CD8-positive, alpha-beta memory T cell (primary cell): ENCODE data around the gene VAMP8. TPM values are rescaled to one million over a fixed set of nuclear protein-coding genes. Genes with fewer than 3 reads are reported as not detected.
"Not testable (repeated sequence)": the region's sequence is repeated elsewhere in the genome, so short reads cannot be mapped to it uniquely, and the experiment has no call there.

Experiments used
- CTCF ChIA-PET: fragments of 350-600 bp; sonication (Branson Sonifier 250); formaldehyde crosslinking; loops from one replicate; lab custom pipeline; 2021; ENCODE audit warnings: antibody characterized with exemption; lab: Charles Lee
- POLR2A ChIA-PET: fragments of 350-600 bp; sonication (Branson Sonifier 250); formaldehyde crosslinking; loops from one replicate; lab custom pipeline; 2021; ENCODE audit warnings: antibody characterized with exemption; lab: Charles Lee
- DNase-seq, 5 donors: peaks; one replicate each; pipeline versions ENCODE4 v3.0.0 to v3.0.0-alpha.2; 2020 to 2022; ENCODE audit warnings: mixed read lengths in 1 of 5
- H3K27ac ChIP-seq: one replicate; pipeline ENCODE4 v1.7.0; 2013; ENCODE audit warnings: low read depth, mild to moderate bottlenecking, low read length, moderate library complexity
- H3K27me3 ChIP-seq: 2 replicates; pipeline ENCODE4 v1.7.0; 2013; ENCODE audit warnings: low read length, mild to moderate bottlenecking; ENCODE audit not compliant: insufficient read depth, poor library complexity, severe bottlenecking
- H3K36me3 ChIP-seq: 2 replicates; pipeline ENCODE4 v1.7.0; 2013; ENCODE audit warnings: mild to moderate bottlenecking, low read length, moderate library complexity; ENCODE audit not compliant: insufficient read depth
- H3K4me1 ChIP-seq: 2 replicates; pipeline ENCODE4 v1.7.0; 2013; ENCODE audit warnings: mild to moderate bottlenecking, low read length, moderate library complexity; ENCODE audit not compliant: insufficient read depth
- H3K4me3 ChIP-seq: 2 replicates; pipeline ENCODE4 v1.7.0; 2013; ENCODE audit warnings: mild to moderate bottlenecking, low read length
- H3K9me3 ChIP-seq: 2 replicates; pipeline ENCODE4 v1.7.0; 2013; ENCODE audit warnings: mild to moderate bottlenecking, low read length
- H3K27ac Mint-ChIP-seq, 8 donors: one replicate each; pipeline ENCODE4 v1.8.0; 2020 to 2021; ENCODE audit warnings: mixed read lengths in 8 of 8, mild to moderate bottlenecking in 6 of 8, inconsistent platforms in 3 of 8, moderate library complexity in 3 of 8
- H3K27me3 Mint-ChIP-seq, 2 donors: one replicate each; pipeline ENCODE4 v1.8.0; 2020 to 2021; ENCODE audit warnings: mixed read lengths in 2 of 2, mild to moderate bottlenecking in 1 of 2, moderate library complexity in 1 of 2
- H3K36me3 Mint-ChIP-seq, 3 donors: one replicate each; pipeline ENCODE4 v1.8.0; 2020 to 2021; ENCODE audit warnings: mixed read lengths in 3 of 3, inconsistent platforms in 1 of 3, mild to moderate bottlenecking in 1 of 3
- H3K4me1 Mint-ChIP-seq, 3 donors: one replicate each; pipeline ENCODE4 v1.8.0; 2020 to 2021; ENCODE audit warnings: mixed read lengths in 3 of 3, inconsistent platforms in 1 of 3, mild to moderate bottlenecking in 1 of 3
- H3K4me3 Mint-ChIP-seq, 7 donors: one replicate each; pipeline ENCODE4 v1.8.0; 2020 to 2021; ENCODE audit warnings: mixed read lengths in 7 of 7, mild to moderate bottlenecking in 6 of 7, moderate library complexity in 4 of 7, inconsistent platforms in 2 of 7
- H3K9me3 Mint-ChIP-seq, 5 donors: one replicate each; pipeline ENCODE4 v1.8.0; 2020 to 2022; ENCODE audit warnings: mixed read lengths in 5 of 5, mild to moderate bottlenecking in 3 of 5, moderate library complexity in 2 of 5, inconsistent platforms in 1 of 5
- polyA plus RNA-seq: library from polyadenylated mRNA; unstranded; fragments of 300-500 nt; fragmentation: Illumina TruSeq; gene quantifications from one replicate; pipeline ENCODE4 v1.2.3, GENCODE V29; 2021
- total RNA-seq, 2 experiments: library from RNA; stranded (reverse); gene quantifications; one replicate each; pipeline ENCODE4 v1.2.3, GENCODE V29; 2021

The VAMP8 gene
- total and polyA plus RNA-seq, 3 experiments from 2014 or later: 94.4 to 355 (median 95.4) TPM

GRCh38 chr2:85600951-85601770, 23.8 kb downstream of the VAMP8 start:
- no peaks in the 10 kb centered on the region for H3K9me3 ChIP-seq
- H3K27me3 Mint-ChIP-seq: no peaks in the 10 kb centered on the region
- no peak overlapping the region for H3K4me3 ChIP-seq
- H3K36me3 ChIP-seq: peaks cover 10% of the 10 kb centered on the region
- ChIA-PET CTCF (interaction anchor here (1.5 kb wide), 1 partner anchor 9 kb away, joined by 3 read pairs; no protein-coding TSS in a partner anchor), POLR2A (interaction anchor here (0.6 kb wide), 1 partner anchor 113 kb away, joined by 4 read pairs; no protein-coding TSS in a partner anchor)
- H3K27ac Mint-ChIP-seq: peak overlapping the region; percentile 29 to 94 (median 84)
- H3K36me3 Mint-ChIP-seq: peaks cover 0 to 37% (median 2%) of the 10 kb centered on the region in 3 donors
- H3K27ac ChIP-seq: peak overlapping the region; percentile 43
- H3K27me3 ChIP-seq: no peaks in the 10 kb centered on the region
- peaks cover 35% of the 10 kb centered on the region for H3K4me1 ChIP-seq
- H3K4me1 Mint-ChIP-seq: peaks cover 33 to 71% (median 42%) of the 10 kb centered on the region in 3 donors
- DNase-seq: peak in 1 of 5 donors; percentile 42
- peak overlapping the region; percentile 80 to 93 (median 86) for H3K4me3 Mint-ChIP-seq
- H3K9me3 Mint-ChIP-seq: no peaks in the 10 kb centered on the region

GRCh38 chr2:85601771-85602475, 24.5 kb downstream of the VAMP8 start:
- Mint-ChIP-seq H3K36me3 (peaks cover 0 to 39% (median 2%) of the 10 kb centered on the region in 3 donors), H3K4me1 (peaks cover 26 to 68% (median 39%) of the 10 kb centered on the region in 3 donors), H3K9me3 (no peaks in the 10 kb centered on the region), H3K4me3 (peak overlapping the region; percentile 80 to 93 (median 86)), H3K27ac (peak overlapping the region; percentile 58 to 96 (median 84)), H3K27me3 (no peaks in the 10 kb centered on the region)
- H3K27ac ChIP-seq: peak overlapping the region; percentile 43
- no peaks in the 10 kb centered on the region for H3K27me3 ChIP-seq
- peak in 1 of 5 donors; percentile 47 for DNase-seq
- POLR2A ChIA-PET: interaction anchor here (0.6 to 2.4 kb wide), 2 partner anchors 10 to 113 kb away, joined by 4 to 11 read pairs; partner anchors contain the start of gene C2orf68
- H3K4me3 ChIP-seq: peak overlapping the region; percentile 96
- peaks cover 27% of the 10 kb centered on the region for H3K4me1 ChIP-seq
- CTCF ChIA-PET: interaction anchor here (0.8 to 1.5 kb wide), 3 partner anchors 9 to 24 kb away, joined by 3 to 5 read pairs (median 4); partner anchors contain the start of gene VAMP8
- no peaks in the 10 kb centered on the region for H3K9me3 ChIP-seq
- H3K36me3 ChIP-seq: peaks cover 8% of the 10 kb centered on the region

GRCh38 chr2:85602476-85603234, 25.3 kb downstream of the VAMP8 start, which contains the start of gene TMEM150A:
TMEM150A (minus strand) TSS chr2:85602698; CDS start chr2:85601948, 750 bp downstream.
- peak within 1 kb of the TSS; percentile 81 to 93 (median 90) for H3K4me3 Mint-ChIP-seq
- H3K36me3 Mint-ChIP-seq: peaks cover 0 to 36% (median 2%) of the 10 kb centered on the region in 3 donors
- Histone ChIP-seq H3K27me3 (no peaks in the 10 kb centered on the region), H3K4me1 (peaks cover 24% of the 10 kb centered on the region), H3K4me3 (peak within 1 kb of the TSS; percentile 96), H3K36me3 (peaks cover 5% of the 10 kb centered on the region), H3K9me3 (no peaks in the 10 kb centered on the region), H3K27ac (peak within 1 kb of the TSS; percentile 43)
- no peaks in the 10 kb centered on the region for H3K27me3 Mint-ChIP-seq
- H3K4me1 Mint-ChIP-seq: peaks cover 23 to 65% (median 40%) of the 10 kb centered on the region in 3 donors
- POLR2A ChIA-PET: interaction anchor here (0.6 to 2.4 kb wide), 2 partner anchors 9 to 42 kb away, joined by 5 to 11 read pairs; partner anchors contain the start of gene C2orf68
- CTCF ChIA-PET: interaction anchor here (0.8 to 1.5 kb wide), 4 partner anchors 10 to 35 kb away, joined by 3 to 5 read pairs (median 4); partner anchors contain the start of gene VAMP8
- H3K27ac Mint-ChIP-seq: peak within 1 kb of the TSS; percentile 58 to 96 (median 86)
- no peaks in the 10 kb centered on the region for H3K9me3 Mint-ChIP-seq
- DNase-seq: peak; percentile 76 to 89 (median 80)

DNA sequence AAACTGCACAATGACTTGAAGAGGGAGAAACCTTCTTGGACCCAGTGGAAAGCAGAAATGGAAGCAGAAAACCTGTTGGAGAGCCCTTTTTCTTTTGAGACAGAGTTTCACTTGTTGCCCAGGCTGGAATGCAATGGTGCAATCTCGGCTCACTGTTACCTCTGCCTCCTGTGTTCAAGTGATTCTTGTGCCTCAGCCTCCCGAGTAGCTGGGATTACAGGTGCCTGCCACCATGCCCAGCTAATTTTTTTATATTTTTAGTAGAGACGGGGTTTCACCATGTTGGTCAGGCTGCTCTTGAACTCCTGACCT, 26.7 kb downstream of the VAMP8 start:
- not testable (repeated sequence) for H3K4me3 ChIP-seq, H3K27me3 ChIP-seq, H3K27ac ChIP-seq, DNase-seq, H3K27me3 Mint-ChIP-seq, H3K9me3 Mint-ChIP-seq, H3K9me3 ChIP-seq
- peak overlapping the region in 2 of 8 donors; percentile 26 to 77 for H3K27ac Mint-ChIP-seq
- Histone ChIP-seq H3K36me3 (peaks cover 16% of the 10 kb centered on the region), H3K4me1 (peaks cover 24% of the 10 kb centered on the region)
- H3K4me1 Mint-ChIP-seq: peaks cover 27 to 73% (median 51%) of the 10 kb centered on the region in 3 donors
- CTCF ChIA-PET: interaction anchor here (1.1 to 1.6 kb wide), 3 partner anchors 10 to 52 kb away, joined by 3 to 4 read pairs (median 4); no protein-coding TSS in a partner anchor
- POLR2A ChIA-PET: interaction anchor here (0.5 to 2.6 kb wide), 4 partner anchors 8 to 27 kb away, joined by 4 to 11 read pairs (median 9); partner anchors contain the start of genes C2orf68, RNF181 and VAMP8
- H3K36me3 Mint-ChIP-seq: peaks cover 0 to 40% (median 8%) of the 10 kb centered on the region in 3 donors
- peak overlapping the region in 5 of 7 donors; percentile 43 to 91 (median 87) for H3K4me3 Mint-ChIP-seq

GRCh38 chr2:85604568-85605339, 27.4 kb downstream of the VAMP8 start:
- Histone ChIP-seq H3K4me3 (no peak overlapping the region), H3K36me3 (peaks cover 18% of the 10 kb centered on the region), H3K9me3 (no peaks in the 10 kb centered on the region), H3K27me3 (no peaks in the 10 kb centered on the region), H3K4me1 (peaks cover 24% of the 10 kb centered on the region), H3K27ac (no peak overlapping the region)
- Mint-ChIP-seq H3K27me3 (no peaks in the 10 kb centered on the region), H3K27ac (peak overlapping the region in 3 of 8 donors; percentile 3 to 50 (median 39)), H3K9me3 (no peaks in the 10 kb centered on the region), H3K4me3 (peak overlapping the region in 3 of 7 donors; percentile 15 to 57 (median 28)), H3K4me1 (peaks cover 30 to 71% (median 56%) of the 10 kb centered on the region in 3 donors), H3K36me3 (peaks cover 0 to 42% (median 9%) of the 10 kb centered on the region in 3 donors)
- CTCF ChIA-PET: interaction anchor here (1.1 to 2.8 kb wide), 5 partner anchors 10 to 53 kb away, joined by 3 to 8 read pairs (median 4); partner anchors contain the start of gene RNF181
- no peak for DNase-seq
- POLR2A ChIA-PET: interaction anchor here (0.5 to 2.6 kb wide), 3 partner anchors 10 to 27 kb away, joined by 3 to 10 read pairs (median 8); partner anchors contain the start of genes RNF181 and VAMP8

GRCh38 chr2:85605406-85606115, 28.2 kb downstream of the VAMP8 start:
- POLR2A ChIA-PET: interaction anchor here (0.7 to 2.6 kb wide), 2 partner anchors 10 to 23 kb away, joined by 3 to 10 read pairs; partner anchors contain the start of gene RNF181
- no peaks in the 10 kb centered on the region for H3K9me3 ChIP-seq
- H3K27me3 ChIP-seq: no peaks in the 10 kb centered on the region
- Mint-ChIP-seq H3K27me3 (no peaks in the 10 kb centered on the region), H3K4me3 (peak overlapping the region in 3 of 7 donors; percentile 15 to 28 (median 21)), H3K4me1 (peaks cover 35 to 75% (median 62%) of the 10 kb centered on the region in 3 donors), H3K9me3 (no peaks in the 10 kb centered on the region), H3K27ac (peak overlapping the region in 4 of 8 donors; percentile 3 to 95 (median 54)), H3K36me3 (peaks cover 0 to 47% (median 9%) of the 10 kb centered on the region in 3 donors)
- no peak overlapping the region for H3K27ac ChIP-seq
- peaks cover 30% of the 10 kb centered on the region for H3K4me1 ChIP-seq
- DNase-seq: no peak
- peaks cover 18% of the 10 kb centered on the region for H3K36me3 ChIP-seq
- H3K4me3 ChIP-seq: no peak overlapping the region
- CTCF ChIA-PET: interaction anchor here (1.1 to 2.8 kb wide), 5 partner anchors 11 to 54 kb away, joined by 3 to 8 read pairs (median 4); partner anchors contain the start of gene RNF181
